Middle frontal gyrus (tissue), 1 donor: ENCODE results near the gene HIRA.

Experiments
- DNase-seq: peaks from one replicate; pipeline ENCODE4 v3.0.0-alpha.2; 2015; ENCODE audit warnings: low spot score; ENCODE audit errors: extremely low spot score

The HIRA gene

DNA sequence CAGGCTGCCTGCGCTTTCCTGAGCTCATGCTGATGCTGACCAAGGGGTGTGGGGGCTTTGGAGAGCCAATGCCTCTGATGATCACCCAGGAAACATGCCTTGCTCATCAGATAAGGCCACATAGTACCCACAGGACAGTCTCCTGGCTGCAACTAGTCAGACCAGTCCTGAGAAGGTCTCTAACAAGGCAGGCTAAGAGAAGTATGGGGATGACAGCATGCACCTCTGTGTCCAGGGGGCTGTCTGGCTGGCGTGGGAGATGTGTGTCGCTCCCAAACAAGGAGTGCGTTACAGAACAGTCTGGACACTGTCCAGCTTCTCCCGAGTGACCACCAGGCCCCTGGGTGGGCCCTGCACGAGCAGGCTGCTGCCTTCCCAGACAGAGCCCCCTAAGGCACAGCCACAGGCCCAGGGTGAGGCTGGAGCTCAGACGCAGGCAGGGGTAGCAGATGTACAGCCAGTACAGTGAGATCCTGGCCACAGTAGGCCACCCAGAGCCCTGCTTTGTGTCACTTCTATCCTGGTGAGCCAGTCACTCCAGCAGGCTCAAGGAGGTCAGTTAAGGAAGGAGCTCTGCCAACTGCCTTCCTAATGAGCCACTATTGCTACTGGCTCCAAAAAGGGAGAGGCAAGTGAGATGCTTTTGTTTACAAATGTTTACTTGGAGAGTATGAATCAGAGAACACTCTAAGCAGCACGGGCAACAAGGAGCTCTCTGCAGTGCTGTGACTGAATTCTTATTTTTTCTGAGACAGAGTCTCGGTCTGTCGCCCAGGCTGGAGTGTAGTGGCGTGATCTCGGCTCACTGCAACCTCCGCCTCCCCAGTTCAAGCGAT, 74.0 kb downstream of the HIRA start:
- no peak for DNase-seq

DNA sequence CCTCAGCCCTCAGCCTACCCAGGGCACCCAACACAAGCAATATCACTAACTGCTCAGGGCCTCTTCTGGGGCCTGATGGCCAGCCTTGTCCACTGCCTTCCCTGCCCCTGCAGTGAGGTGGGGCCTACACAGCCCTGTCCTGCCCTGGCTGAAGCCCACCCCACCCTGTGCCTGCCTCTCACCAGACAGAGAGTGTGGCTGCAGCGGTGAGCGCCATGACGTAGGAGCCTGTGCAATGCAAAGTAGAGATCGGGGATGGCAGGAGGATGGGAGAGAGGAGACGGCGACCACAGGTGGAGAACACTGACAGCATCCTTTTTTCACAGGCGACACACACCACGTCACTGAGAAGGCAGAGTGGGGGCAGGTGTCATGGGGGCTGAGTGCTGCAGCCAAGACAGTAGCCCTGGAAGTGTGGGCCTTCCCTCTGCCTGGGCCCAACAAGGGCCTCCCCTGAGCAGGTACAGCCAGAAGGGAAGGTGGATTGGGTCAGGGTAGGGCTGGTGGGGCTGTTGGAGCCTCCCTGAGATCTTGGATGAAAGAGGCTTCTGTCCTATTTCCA, 74.7 kb downstream of the HIRA start:
- no peak for DNase-seq

DNA sequence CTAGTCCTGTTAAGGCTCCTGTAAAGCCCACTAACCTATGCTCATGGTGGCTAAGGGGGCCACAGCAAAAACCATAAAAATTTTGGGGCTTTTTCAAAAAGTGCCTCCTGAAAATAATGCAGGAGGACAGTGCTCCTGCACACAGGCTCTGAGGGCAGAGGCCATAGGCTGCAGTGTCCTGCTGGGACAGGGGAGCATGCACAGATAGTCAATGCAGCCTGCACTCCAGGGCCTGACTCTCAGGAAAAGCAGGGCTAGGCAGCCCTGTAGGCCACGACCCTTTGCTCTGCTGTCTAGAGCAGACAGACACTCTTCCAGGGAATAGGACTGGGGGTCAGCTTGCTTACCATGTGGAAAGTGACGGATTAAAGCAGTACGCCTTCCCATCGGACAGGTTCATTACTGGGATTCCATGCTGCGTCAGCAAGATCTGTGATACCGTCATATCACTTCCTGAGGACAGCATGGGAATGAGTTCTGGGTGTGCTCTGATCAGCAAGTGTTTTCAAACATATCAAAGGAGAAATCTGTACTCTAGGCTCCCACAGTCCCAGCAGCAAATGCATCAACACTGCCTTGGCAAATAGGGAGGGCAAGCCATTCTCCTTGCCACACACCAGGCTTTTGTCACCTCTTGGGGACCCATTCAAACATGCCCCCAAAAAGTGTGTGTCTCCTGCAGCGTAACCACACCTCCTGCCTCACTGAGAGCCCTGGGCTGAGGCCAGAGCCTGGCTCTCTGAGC, 75.9 kb downstream of the HIRA start:
- no peak for DNase-seq

DNA sequence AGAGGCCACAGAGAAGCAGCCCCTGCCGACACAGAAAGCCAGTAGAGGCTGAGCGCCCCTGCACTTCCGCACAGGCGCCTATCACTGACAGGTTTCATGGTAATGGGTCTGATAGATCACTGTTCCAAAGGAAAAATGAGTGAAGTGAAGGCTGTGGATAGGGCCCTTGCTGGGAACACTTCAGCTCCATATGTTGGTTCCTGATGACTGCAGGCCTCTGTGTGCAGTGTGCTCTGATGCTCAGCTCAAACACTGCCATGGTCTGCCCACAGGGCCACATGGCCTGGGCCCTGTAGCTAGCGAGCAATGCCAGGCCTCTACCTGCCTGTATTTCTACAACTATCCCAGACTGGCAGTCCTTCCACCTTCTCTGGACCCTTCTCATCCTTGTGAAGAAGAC, 77.3 kb downstream of the HIRA start:
- no peak for DNase-seq

DNA sequence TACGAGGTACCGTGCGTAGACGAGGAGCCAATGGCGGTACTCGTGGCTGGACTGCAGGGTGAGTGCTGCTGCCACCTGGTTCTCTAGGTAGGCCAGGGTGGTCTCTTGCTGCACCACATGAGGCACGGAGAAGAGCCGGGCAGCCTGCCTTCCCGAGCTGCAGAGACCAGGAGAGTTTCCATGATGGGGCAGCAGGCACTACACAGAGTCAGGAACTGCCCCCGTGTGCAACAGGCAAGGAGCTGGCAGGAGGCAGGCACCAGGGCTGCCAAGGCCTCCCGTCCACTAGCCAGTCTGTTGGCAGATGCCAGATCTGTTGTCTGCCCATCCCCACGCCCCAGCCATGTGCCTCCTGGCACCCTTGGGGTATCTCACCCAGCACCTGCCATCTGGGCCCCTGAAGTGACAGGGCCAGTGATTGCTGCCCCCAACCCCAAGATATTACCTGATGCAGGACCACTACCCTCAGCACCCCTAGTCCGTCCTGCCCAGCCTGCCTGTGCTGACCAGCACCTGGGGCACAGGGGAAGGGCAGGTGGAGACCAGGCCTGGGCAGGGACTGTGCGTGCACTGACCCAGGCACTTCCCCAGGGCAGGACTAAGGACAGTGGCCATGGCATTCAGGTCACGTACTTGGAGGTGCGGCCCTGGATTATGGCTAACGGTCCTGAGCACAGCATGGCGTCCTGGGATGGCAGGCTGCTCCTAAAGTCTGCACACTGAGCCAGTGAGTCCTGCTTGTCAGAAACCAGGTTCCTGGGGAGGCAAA, 78.0 kb downstream of the HIRA start:
- DNase-seq = no peak

DNA sequence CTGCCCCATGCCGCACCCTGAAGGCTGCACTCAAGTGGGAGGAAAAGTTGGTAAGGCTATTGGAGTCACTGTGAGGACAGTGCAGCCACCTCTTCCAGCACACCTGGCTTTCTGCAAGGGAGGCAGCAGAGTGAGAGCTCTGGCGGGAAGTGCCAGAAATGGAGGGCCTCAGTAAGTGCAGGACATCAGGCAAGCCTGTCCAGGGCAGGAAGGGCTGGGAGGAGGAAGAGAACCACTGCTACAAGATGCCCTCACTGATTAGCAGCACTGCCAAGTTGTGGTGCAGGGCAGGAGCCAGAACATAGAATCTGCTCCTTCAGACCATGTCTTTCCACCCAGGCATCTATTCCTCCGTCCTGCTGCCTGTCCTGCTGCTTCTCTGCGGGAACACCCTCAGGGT, 78.8 kb downstream of the HIRA start:
- no peak for DNase-seq

DNA sequence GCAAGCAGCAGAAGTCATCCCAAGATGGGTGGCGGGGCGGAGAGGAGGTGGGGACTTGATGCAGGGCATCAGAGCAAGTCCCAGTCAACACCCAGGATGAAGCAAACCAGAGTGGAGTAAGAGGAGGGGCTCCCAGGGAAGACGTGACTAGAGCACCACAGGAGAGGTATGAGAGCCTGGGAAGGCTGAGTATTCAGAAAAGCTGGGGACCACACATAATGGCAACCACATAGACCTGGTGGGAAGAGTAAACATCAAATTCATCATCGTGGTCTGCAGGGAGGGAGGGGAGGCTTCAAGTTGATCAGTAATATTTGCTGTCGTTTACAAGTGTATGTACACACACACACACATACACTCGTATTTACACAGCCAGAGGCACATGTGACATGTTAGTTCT, 79.3 kb downstream of the HIRA start:
- no peak for DNase-seq

DNA sequence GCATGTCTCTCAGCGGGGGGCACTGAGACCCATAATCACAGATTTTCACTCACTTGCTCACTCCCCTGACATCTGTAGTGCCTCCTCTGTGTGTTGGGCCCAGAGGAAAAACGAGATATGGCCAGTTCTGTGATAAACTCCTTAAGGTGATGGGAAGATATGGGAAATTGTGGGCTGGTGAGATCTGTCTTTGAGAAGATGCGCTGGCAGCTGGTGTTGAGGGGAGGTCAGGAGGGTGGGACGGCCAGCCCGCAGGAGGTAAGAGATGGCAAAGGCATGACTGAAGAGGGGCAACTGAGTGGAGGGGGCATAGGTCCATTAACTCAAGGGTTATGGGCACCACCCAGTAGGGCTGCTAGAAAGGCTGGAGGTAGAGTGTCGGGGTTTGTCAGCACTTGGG, 79.9 kb downstream of the HIRA start:
- no peak for DNase-seq

DNA sequence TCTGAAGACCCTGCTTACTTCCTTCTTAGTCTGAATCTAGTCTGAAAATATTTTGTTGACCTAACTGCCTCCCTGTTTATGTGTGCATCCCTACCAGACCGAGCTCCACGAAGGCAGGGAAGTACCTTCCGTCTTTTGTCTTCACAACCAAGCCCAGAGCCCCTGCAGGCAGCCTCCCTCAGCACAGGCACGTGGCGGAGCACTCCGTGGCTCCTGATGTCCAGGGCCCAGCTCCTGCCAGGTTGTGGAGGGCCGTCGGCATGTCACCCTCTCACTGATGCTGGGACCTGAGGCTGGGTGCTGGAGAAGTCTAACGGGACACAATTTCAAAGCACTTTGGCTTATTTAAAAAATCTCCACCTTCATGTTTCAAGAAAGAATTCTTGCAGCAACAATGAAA, 80.6 kb downstream of the HIRA start:
- no peak for DNase-seq

DNA sequence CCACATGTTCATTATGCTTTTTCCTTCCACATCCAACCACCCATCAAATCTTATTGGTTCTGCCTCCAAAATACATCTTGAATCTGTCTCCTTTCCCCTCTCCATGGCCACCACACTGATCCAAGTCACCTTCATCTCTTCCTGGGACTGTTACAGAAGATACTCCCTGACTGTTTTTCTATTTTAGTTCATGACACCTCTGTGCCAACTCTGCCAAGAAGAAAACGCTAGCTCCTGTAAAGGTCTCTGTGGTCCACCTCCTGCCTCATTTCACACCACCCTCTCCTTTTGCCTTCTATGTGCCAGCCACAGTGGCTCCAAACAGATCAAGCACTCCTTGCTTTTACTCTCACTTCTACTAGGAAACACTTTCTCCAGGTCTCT, 81.1 kb downstream of the HIRA start:
- DNase-seq = no peak

DNA sequence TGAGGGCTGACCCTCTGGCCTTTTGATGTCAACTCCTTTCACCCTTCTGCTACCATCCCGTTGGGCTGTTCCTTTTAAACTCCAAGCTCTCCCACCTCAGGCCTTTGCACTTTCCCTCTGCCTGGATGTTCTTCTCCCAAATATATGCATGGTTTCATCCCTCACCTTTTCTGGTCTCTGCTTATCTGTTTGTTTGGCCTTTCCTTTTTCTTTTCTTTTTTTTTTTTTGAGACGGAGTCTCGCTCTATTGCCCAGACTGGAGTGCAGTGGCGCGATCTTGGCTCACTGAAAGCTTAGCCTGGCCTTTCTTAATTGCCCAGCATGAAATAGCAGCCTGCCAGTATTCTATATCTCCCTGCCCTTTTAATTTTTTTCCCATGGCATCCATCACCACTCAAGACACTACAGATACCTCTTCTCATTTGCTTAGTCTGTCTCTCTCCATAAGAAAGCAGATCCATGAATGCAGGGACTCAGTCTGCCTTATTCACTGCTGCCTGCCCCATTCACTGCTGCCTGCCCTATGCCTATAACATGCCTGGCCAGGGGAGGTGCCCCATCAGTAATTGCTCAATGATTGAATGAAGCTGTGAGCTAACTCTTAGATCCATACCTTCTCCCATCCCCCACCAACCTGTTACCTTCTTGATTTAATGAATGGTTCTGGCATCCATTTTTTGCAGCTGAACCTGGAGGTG, 81.6 kb downstream of the HIRA start:
- no peak for DNase-seq

DNA sequence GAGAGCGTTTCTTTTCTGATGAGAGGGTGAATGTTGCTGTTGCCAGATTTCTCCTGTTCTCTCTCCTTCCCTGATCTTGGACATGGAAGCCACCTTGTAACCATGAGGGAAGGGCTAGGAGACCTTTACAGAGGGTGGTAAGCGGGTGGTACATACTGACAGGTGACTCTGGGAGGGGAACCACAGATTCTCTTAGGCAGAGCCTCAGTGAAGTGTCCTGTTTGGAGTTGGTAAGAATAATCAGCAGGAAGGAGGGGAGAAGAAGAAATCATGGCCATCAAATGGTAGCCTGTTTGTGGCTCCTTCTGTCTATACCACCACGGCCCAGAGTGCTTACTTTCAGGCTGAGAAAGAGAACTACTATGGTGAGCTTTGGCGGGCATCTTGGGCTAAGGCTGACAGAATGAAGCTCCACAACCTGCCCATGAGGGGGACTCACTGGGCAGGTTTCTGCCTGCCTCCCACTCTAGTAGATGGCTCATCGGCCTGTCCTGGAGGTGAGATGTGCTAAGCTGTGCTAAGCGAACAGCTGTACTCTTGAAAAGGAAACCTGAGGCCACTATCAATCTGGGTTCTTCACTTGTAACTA, 84.8 kb downstream of the HIRA start:
- no peak for DNase-seq

DNA sequence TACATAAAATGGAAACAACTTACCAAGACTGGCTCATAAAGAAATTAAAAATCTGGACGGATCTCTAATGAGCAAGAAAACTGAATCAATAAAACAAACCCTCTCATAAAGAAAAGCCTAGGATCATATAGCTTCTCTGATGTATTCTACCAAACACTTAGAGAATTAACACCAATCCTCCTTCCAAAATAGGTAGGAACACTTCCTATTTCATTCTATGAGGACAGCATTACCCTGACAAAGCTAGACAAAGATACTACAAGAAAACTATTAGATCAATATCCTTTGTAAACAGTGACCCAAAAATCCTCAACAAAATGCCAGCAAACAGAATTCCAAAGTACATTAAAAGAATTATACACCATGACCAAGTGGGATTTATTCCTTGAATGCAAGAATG, 87.1 kb downstream of the HIRA start:
- DNase-seq = no peak

DNA sequence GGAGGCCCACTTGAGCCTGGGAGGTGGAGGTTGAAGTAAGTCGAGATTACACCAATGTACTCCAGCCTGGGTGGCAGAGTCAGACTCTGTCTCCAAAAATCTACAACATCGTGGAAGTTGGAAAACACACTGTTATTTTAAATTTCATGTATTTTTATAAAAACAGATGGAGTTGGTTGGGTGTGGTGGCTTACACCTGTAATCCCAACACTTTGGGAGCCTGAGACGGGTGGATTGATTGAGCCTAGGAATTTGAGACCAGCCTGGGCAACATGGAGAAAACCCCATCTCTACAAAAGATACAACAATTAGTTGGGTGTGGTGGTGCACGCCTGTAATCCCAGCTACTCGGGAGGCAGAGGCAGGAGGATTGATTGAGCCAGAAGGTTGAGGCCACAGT, 88.1 kb downstream of the HIRA start:
- no peak for DNase-seq

DNA sequence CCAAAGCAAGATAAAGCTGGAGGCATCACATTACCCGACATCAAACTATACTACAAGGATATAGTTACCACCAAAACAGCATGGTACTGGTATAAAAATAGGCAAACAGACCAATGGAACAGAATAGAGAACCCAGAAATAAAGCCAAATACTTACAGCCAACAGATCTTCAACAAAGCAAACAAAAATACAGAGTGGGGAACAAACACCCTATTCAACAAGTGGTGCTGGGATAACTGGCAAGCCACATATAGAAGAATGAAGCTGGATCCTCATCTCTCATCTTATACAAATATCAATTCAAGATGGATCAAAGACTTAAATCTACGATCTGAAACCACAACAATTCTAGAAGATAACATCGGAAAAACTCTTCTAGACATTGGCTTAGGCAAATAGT, 90.0 kb downstream of the HIRA start:
- no peak for DNase-seq

DNA sequence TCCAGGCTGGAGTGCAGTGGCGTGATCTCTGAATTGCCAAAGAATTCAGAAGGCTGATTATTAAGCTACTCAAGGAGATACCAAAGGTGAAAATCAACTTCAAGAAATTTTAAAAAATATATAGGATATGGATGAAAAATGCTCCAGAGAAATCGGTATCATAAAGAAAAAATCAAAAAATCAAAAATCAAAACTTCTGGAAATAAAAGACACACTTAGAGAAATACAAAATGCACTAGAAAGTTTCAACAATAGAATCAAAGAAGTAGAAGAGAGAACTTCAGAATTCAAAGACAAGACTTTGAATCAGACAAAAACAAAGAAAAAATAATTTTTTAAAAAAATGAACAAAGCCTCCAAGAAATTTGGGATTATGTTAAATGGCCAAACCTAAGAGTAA, 94.4 kb downstream of the HIRA start:
- no peak for DNase-seq

DNA sequence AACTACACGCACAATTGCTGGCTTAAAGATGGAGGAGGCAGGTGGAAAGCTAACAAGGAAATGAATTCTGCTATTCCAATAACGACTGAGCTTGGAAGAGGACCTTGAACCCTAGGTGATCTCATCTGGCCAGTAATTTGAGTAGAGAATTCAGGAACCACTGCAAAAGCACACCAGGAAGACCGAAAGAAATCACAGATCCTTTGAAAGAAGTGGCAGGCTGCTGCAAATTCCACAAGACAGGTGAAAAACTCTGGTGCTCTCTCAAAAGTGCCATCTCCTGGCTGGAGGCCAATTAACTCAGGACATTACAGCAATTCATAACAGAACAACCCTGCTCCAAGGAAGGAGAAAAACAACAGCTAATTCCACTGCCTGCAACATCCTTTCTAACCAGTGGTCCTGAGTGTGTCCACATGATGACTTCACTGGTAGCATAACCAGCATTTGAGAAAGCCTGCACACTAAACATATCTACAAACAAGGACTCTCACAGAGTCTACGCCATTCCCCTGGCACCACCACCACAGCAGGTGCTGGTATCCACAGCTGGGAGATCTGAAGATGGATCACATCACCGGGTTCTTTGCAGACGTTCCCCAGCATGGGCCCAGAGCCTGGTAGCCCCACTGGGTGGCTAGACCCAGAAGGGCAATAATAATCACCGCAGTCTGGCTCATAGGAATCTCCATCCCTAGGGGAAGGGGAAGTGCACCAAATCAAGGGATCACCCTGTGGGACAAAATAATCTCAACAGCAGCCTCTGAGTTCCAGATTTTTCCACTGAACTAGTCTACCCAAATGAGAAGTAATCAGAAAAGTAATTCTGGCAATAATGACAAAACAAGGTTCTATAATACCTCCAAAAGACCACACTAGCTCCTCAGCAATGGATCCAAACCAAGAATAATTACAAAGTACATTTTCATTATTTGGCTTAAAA, 95.1 kb downstream of the HIRA start:
- no peak for DNase-seq

DNA sequence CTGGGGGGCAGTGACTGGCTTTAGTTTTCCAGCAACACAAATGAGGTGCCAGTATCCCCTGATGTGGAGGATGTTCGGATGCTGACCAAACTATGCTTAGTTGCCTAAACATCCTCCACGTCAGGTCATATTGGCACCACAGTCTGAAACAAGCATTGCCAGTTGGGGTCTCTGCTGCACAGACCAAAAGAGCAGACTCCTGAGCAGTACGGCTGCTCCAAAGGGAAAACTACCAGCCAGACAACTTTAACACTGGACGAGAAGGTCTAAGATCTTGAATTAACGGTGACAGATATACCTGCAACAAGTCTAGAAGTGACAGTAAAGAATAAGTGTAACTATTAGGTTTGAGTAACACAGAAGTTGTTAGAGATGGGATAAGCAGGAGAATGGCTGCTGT, 99.6 kb downstream of the HIRA start:
- DNase-seq = no peak

DNA sequence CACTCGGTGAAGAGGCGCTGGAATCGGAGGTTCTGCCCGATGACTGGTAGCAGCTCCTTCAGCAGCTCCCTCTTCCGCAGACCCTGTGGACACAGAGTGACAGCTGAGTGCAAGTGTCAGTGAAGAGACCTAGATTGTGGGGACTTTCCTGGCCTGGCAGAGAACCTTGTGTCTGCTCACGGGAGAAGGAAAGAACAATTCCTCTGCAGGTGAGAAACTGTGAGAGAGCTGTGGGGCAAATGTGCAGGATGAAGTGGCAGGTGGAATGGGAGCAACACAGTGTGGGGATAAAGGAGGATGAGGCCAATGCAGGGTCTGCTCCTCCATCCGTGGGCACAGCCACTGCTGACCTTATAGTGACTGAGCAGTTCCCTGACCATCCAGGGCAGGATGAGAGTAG, 100.1 kb downstream of the HIRA start:
- no peak for DNase-seq
